AG08396 (cell line): ENCODE measurements around the gene CHDH.
A peak's percentile ranks its signal among the peaks of the same experiment; 100 is the strongest.

ENCODE experiments used
- DNase-seq: peaks from one replicate; pipeline ENCODE4 v3.0.0; 2012; ENCODE audit warnings: low spot score, mixed read lengths

The CHDH gene

DNA sequence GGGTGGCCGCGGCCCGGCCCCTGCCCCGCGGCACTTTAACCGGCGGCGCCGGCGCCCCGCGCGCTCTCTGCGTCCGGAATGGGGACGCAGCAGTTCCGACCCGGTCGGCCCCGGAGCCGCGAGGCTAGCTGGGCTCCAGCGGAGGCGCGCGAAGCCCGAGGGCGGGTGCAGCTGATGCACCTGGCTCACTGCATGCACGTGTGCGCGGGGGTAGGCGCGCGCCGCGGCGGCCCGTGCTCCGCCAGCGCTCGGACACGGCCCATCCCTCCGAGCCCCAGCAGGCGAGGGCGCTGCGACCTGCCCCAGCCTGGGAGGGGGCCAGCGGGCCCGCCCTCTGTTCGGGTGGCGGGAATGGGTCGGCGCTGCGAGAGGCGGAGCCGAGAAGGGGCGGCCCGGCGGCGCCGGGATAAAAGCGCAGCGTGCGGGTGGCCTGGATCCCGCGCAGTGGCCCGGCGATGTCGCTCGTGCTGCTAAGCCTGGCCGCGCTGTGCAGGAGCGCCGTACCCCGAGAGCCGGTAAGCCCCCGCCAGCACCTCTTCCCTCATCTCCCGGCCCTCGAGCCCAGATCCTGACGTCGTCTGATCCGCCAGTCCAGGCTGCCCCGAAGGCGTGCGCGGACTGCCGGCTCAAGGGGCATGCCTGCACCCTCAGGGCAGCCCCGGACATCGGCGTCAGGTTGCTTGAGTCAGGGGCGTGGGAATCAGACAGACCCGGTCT lies at the start of gene CHDH, which contains the start of gene IL17RB:
TSS of gene CHDH (minus strand) at position 286 of the 717 bp plus-strand sequence. CDS start 22,411 bp downstream, outside the sequence.
TSS of gene IL17RB (plus strand) at position 435 of the 717 bp plus-strand sequence. CDS start at position 456, 21 bp downstream.
- DNase-seq = peak; percentile 39

DNA sequence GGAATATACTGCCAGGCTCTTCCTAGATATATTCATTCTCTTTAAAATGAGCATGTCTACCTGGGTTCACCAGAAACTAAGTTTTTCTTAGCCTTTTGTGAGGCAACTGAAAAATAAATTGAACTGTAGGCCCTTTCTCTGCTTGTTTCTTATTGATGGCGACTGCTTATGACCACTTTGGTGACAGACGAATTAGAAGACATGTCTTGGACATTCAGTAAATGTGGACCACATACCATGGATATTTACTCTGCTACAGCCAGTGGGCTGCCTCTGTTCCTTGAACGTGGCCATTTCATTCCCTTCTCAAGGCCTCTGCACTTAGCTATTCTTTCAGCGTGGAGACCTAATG lies 46.0 kb upstream of the CHDH start:
- peak; percentile 8 for DNase-seq

DNA sequence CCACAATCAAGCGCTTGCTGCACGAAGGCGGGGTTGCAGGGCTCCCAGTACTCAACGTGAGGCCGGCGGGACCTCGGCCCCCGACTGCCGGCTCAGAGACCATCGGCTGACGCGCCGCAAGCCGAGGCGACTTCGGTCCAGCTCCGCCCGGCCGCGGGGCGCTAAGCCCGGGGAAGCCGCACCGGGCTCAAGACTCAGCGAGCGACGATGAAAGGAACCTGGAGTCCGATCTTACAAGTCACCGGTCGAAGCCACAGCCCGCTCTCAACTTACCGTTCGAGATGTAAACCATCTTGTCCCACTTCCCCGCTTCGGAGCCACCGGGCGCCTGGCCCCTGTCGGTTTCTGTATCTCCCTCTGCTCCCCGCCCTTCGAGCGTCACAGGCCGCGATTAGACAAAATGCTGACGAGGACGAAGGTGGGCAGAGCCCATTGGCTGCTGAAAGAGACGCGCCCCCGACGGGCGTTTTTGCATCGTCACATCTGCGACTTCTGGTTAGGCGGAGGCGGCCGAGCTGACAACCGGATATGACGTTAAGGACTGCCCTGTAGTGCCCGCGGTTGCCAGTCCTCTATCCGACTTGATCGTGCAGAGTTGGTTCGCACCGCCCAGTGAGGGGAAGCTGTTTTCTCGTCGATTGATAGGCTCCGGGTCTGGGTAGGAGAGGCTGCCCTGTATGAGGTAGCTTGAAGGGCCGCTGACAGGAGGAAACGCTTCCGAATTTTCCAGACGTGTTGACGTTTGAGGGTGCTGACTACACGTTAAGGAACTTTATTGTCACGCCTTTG lies 45.5 kb upstream of the CHDH start, which contains the start of gene SELENOK:
TSS of gene SELENOK (minus strand) at position 363 of the 789 bp plus-strand sequence.
- peak; percentile 96 for DNase-seq

DNA sequence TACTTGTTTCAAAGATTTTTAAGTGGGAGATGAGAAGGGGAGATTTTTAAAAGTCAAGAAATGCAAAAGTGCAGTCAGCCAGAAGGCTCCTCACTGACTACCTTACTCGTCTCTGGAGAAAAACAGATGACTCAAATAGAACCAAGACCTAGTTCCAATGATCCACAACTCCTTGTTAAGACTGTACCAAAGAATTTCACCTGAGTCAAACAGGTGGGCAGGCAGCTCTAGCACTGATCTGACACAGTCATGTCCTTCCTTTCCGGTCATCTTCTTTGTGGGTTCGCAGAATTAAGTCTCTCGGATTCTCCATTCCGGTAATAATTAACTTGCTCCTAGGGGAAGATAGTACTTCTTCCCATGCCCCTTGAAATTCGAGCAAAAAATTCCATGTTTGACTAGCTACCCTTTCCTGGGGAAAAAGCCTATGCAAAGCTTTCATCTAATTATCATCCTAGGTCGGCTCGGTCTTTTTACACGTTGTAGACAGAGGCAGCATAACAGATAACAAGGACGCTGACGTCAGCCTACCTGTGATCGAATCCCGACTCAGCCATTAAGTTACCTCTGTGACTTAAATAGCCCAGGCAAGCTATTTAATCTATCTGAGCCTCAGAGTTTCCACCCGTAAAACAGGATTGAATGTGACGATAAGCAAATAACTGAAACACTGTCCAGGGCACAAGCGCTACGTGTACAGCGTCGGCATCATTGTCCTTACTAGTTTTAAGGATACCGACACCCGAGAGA lies 44.7 kb upstream of the CHDH start:
- peak; percentile 10 for DNase-seq

DNA sequence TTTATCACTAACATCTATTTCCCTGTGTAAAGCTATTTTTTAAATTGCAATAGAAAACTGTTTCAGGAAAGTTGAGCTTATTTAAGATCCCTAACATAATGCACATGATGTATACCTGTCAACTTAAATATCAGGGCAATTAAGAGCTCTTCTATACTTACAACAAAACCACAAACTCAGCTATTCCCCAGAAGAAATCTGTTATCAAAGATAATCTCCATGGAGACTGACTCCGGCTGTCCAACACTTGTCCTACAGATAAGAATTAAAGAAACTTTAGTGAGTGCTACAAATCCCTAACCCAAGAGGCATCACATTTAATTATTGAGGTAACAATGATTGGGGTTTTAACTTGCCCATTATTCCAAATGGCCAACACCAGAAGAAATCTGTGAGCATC lies 42.0 kb upstream of the CHDH start:
- DNase-seq = no peak

- no peak for DNase-seq
Observed at GRCh38 chr3:53887446-53887845, 41.2 kb upstream of the CHDH start.

GRCh38 chr3:53885239-53885638 lies 39.0 kb upstream of the CHDH start:
- no peak for DNase-seq

DNA sequence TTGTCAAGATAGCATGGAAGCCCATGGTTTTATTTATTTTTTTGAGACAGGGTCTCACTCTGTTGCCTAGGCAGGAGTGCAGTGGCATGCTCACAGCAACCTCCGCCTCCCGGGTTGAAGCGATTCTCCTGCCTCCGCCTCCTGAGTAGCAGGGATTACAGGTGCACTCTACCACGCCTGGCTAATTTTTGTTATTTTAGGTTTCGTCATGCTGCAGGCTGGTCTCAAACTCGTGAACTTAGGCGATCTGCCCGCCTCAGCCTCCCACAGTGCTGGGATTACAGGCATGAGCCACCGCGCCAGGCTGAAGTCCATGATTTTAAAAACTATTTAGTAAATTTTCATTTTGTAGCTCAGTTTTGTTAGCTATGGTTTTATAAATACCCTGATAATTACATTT lies 38.4 kb upstream of the CHDH start:
- no peak for DNase-seq

DNA sequence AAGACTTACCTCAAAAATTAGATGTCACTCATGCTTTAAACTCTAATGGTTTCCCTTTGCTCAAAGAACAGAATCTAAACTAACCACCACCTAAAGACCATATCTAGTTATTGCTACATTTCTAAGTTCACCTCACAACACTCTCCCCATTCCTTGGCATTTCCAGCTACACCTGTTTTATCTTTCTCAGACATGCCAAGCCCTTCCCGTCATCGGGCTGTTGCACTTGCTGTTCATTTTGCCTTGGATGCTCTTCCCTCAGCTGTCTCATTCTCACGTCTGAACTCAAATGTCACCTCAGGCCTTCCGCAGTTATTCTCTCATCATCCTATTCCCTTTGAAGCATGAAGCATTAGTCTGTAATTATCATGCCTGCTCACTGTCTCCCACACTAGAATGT lies 36.8 kb upstream of the CHDH start:
- DNase-seq = no peak

DNA sequence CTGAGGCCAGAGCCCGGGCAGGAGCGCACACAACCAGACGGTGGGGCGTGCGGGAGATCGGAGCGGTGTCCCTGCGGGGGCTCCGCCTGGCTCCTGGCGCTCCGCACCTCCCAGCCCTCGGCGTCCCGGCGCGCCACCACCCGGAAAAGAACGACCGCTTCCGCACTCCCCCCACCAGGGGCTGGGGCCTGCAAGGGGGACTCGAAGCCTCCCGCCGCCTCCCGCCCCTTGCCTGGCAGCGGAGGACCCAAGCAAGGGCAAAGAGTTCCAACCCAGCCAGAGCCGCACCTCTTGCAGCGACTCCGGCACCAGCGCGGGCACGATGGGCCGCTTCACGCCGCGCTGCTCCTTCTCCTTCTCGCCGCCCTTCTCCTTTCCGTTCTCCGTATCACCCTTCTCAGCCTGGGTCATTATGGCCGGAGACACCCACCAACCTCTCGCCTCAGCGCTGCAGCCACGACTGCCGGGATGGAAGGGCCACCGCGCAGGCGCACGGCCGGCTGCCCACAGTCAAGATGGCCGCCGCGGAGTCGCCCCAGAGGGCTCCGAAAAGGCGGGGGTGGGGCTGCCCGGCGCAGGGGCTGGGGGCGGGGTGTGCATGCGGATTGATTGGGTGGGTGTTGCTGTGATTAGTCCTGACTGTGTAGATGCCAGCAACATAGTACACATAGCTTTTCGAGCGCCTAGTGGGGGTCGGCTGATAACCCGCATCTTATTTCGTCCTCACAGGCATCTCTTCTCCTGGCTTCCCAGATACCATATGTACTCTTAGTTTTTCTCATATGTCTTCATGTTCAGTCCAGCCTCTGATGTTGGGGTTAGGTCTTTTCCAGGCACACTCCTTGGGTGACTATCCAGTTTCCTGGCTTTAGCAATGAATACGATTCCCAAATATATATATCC lies 35.7 kb upstream of the CHDH start, which contains the start of gene ACTR8:
TSS of gene ACTR8 (minus strand) at position 462 of the 903 bp plus-strand sequence. CDS start at position 411, 51 bp downstream.
- DNase-seq = peak; percentile 95

DNA sequence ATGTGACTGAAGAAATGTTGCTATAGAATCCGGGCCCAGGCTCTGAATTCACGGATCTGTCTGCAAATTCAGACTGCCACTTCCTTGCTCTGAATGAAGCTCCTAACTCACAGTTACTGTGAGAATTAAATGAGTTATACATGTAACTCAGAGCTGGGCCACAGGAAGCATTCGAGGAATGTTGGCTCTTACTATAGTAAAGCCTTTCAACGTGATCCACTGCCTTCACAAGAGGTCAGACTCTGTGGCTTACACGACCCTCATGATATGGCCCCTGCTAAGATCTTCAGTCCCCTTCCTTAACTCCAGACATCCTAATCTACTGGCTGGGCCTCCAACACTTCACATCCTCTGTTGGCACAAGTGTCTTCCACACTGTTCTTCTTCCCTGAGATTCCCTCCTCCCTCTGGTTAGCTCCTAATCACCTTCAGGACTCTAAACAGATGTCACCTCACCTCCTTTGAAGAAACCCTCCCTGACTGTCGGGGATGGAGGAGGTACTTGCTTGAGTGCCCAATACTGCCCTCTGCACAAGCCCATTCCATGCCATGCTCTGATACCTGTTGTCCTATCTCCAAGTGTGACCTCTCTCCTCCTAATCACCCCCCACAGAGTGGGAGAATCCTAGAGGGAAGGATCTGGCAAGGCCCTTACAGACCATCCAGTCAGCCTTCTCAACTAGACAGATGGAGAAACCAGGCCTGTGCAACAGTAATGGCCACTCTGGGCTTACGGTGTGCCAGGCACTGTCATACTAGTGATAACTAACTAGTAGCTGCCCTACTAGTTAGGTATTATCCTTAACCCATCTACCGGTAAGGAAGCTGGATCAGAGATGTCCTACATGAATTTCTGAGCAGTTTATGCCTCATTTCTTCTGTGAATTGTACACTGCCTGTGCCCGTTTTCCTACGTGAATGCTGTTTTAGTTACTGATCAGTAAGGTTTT lies 34.5 kb upstream of the CHDH start:
- peak; percentile 33 for DNase-seq

DNA sequence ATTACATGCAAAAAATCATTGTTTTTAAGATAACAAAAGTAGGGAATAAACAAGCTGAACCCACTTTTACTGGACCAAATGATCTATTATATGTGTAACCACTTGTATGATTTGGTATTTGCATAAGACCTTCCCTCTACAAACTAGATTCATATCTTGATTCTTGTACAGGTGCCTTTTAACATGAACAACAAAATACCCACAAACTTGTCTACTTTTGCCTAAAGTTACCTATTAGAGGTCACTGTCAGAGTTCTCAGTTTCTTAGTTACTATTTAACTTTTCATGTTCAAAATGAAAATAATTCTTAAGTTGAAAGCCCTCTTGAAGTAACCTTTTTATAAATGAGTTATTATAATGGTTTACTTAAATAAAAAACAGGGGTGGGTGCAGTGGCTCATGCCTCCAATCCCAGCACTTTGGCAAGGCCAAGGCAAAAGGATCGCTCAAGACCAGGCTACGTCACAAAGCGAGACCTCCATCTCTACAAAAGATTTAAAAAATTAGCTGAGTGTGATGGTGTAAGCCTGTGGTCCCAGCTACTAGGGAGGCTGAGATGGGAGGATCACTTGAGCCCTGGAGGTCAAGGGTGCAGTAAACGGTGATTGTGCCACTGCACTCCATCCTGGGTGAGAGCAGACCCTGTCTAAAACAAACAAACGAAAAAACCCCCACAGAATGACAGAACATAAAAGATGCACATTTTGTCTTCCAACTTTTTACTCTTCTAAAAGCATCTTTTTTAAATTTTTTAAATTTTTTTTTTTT lies 19.7 kb upstream of the CHDH start:
- no peak for DNase-seq

DNA sequence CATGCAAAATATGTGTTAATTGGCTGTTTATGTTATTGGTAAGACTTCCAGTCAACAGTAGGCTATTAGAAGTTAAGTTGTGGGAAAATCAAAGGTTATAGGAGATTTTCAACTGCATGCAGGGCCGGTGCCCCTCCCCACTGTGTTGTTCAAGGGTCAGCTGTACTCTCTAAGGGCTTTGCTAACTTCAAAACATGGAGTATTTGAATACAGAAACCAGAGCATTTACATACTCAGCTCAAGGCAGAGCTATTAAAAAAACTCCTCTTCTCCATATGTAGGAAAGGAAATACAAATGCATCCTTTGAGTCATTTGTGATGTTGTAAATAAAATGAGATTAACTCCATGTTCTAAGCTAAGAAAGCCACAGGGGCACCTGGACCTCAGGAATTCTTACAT lies 16.9 kb upstream of the CHDH start:
- no peak for DNase-seq

GRCh38 chr3:53862241-53862640 lies 16.0 kb upstream of the CHDH start:
- no peak for DNase-seq

- no peak for DNase-seq
Observed at GRCh38 chr3:53860196-53860595, 14.0 kb upstream of the CHDH start.

DNA sequence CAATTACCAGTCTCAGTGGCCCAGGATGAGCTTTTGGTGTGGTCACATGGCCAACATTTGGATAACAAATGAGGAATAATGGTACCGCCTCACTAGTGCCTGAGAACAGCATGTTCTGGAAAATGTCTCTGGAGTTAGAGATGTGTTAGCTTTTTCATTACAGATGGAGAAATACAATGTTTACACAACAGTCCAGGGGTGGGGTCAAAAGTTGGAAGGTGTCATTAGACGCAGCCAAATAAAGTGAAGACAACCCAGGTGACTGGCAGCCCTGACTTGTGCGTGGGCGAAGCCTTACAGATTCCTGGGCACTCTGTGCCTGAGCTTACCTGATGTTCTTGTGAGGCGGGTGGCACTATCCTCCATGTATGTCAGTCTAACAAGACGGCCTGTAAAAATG lies 13.0 kb upstream of the CHDH start:
- no peak for DNase-seq

GRCh38 chr3:53858096-53858741 lies 12.0 kb upstream of the CHDH start:
- no peak for DNase-seq

DNA sequence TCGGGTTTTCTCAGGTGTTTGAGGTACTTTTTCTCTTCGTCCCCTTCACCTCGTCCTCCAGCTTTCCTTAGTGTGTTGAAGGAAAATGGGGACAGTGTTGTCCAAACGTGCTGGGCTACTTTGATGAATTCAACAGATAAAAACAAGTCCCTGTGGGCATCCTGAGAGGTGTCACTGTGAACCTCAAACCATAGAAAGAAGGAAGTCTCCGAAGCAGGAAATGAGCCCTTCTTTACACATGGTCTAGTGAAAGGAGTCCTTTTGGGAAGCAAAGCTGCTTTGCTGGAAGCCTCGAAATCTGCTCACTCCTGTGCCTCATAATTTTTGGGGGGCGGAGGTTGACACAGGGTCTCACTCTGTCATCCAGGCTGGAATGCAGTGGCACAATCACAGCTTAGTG lies 10.7 kb upstream of the CHDH start:
- no peak for DNase-seq

DNA sequence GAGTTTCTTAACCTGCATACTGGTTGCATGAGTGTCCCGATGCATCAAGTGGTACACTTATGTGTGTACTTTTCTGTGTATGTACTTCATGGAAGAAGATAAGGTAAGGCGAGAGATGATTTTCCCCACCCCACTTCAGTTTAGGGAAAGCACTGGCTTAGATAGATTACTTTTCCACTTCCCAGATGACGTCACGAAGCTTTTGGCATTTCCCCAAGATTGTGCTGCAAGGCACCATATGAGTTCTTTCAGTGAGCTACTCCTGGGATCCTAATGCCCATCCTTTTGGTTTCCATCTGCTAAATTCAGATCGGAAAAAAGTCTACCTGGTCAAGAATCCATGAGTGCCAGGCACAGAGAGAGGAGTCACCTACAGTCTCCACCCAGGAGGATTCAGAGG lies 4.7 kb upstream of the CHDH start:
- DNase-seq = no peak
